GM12874 (cell line): ENCODE results near the gene TNFSF13.

Experiments used
- TF ChIP-seq, protein P1 (sequence below): IDR thresholded peaks from 2 replicates; pipeline ENCODE4 v1.5.1; 2011; ENCODE audit warnings: low read depth, mild to moderate bottlenecking, control low read depth, low read length, moderate library complexity; ENCODE audit not compliant: insufficient read depth

TNFSF13 gene

DNA sequence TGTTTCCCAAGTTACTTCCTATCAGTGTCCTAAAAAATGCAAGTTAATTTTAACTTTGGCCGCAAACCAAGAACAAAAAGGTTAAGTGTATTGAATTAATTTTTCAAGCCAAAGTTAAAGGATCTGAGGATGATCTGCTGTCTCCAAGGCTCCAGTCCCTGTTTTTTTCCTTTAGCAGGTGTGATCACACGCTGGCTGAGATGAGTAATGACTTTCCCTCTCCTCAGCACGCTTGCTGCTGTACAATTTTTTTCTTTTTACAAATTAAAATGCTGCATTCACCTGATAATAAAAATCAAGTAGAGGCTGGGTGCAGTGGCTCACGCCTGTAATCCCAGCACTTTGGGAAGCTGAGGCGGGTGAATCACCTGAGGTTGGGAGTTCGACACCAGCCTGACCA is 13.6 kb upstream of the TNFSF13 start:
- TF ChIP-seq, protein P1, sequence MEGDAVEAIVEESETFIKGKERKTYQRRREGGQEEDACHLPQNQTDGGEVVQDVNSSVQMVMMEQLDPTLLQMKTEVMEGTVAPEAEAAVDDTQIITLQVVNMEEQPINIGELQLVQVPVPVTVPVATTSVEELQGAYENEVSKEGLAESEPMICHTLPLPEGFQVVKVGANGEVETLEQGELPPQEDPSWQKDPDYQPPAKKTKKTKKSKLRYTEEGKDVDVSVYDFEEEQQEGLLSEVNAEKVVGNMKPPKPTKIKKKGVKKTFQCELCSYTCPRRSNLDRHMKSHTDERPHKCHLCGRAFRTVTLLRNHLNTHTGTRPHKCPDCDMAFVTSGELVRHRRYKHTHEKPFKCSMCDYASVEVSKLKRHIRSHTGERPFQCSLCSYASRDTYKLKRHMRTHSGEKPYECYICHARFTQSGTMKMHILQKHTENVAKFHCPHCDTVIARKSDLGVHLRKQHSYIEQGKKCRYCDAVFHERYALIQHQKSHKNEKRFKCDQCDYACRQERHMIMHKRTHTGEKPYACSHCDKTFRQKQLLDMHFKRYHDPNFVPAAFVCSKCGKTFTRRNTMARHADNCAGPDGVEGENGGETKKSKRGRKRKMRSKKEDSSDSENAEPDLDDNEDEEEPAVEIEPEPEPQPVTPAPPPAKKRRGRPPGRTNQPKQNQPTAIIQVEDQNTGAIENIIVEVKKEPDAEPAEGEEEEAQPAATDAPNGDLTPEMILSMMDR = no peak

DNA sequence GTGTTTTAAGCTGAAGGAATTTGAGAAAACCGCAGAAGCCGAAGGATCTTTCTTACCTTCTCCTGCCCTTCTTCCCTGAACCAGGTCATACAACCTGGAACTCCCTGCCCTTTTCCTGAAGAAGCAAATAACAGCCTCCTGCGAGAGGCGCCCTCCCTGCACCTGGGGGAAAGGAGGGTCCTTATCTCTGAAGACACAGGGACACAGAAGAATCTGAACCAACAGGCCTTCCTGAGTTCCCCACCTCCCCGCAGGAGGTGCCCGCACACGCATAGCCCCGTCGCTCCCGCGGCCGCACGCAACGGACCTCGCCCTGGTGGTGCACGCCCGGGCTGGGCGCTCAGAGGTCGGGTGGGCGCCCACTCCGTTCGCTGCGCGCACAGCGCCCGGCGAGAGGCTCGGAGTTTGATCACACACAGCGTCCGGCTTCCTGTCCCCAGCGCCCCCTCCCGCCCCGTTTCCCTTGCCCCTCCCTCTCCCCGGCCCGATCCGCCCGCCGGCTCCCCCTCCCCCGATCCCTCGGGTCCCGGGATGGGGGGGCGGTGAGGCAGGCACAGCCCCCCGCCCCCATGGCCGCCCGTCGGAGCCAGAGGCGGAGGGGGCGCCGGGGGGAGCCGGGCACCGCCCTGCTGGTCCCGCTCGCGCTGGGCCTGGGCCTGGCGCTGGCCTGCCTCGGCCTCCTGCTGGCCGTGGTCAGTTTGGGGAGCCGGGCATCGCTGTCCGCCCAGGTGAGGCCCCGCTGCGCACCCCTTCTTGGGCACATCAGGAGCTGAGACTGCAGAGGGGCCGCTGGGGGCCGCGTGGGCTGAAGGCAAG is 9.8 kb upstream of the TNFSF13 start, which contains the start of gene TNFSF12:
TSS of gene TNFSF12 (plus strand) at position 474 of the 816 bp plus-strand sequence. CDS start at position 570, 96 bp downstream.
- TF ChIP-seq, protein P1 = 0 out of 2 replicates have a peak, but pooled peaks have one; percentile 3

DNA sequence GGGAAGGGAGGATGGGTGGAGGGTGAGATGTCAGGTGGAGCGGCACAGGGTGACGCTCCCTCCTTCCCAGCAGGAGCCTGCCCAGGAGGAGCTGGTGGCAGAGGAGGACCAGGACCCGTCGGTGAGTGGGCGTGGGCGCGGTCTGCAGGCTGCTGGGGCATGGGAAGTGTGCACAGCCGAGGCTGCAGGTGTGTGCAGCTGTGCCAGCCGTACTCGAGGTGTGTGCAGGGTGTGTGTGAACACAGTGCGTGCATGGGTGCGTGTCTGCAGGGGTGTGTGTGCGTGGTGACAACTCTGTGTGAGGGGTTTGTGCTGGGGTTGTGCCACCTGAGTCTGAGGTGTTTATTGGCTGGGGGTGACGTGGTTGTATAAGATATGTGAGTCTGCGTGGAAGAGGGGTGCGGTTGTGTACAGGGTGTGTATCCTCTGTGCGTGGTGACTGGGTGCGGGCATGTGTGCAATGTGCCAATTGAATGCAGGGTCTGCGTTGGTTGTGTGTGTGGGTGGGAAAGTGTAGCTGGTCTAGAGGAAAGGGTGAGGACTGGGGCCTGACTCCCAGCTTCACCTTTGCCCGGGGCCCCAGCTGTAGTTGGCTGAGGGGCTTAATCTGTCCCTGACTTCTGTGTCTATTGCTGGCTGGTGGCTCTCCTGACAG is 9.0 kb upstream of the TNFSF13 start:
- TF ChIP-seq, protein P1 = no peak

DNA sequence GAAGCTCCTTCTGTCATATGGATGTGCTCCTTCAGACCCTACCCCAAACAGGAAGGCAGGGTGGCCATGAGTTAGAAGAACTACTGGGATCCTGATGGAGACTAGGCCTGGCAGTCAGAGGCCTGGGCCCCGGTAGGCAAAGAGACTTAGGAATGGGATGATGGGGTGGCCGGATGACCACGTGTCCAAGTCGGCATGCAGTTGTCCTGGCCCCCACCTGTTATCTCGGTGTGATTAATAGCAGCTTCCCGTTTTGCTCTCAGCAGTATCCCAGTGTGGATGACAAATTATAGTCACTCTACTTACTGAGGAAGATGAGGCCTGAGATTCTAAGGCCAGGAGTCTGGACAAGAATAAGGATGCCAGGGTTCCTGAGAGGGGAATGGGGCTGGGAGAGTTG is 8.2 kb upstream of the TNFSF13 start:
- TF ChIP-seq, protein P1 = no peak

DNA sequence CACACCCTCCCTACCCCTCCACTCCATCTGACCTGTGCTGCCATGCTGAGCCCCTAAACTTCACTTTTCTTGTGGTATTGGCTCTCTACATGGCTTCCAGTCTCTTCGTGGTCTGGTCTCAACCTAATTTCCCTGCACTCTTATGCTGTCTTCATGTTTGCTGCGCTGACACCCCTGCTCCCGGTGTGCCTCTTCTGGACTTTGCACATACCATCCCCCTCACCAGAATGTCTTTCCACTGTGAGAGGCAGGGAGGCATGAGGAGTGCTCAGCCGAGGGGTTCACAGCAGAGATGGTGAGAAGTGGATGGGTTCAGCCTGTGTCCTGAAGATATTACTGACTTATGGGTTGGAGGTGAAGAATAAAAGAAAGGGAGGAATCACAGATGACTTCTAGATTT is 7.2 kb upstream of the TNFSF13 start:
- TF ChIP-seq, protein P1 = no peak

DNA sequence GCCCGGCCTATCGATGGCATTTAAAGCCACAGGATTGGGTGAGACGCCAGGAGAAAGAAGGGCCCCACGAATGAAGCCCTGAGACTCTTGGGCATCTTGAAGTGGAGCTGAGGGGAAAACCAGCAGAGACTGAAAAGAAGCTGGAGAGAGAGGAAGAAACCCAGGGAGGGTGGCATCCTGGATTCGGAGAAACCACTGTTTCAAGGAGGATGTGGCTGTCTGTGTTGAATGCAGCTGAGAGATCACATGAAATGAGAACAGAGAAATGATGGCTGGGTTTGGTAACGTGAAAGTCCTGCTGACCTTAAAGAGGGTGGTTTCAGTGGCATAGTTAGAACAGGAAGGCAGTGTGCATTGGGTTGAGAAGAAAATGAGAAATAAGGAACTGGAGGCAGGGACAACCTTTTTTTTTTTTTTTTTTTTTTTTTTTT is 5.9 kb upstream of the TNFSF13 start:
- TF ChIP-seq, protein P1 = no peak

DNA sequence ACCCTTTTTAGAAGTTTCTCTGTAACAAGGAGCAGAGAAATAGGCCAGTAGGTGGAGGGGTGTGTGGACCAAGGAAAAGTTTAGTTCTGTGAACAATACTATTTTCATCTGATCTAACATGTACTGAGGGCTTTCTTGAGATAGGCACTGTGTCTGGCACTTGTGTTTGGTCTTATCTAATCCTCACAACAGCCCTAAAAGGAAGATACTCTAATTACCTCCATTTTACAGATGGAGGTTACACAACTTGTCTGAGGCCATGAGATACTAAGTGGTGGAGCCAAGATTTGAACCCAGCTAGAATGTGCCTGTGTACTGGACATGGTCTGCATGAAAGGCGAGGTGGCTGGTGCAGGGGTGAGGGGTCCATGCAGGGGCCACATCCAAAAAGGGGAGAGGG is 5.2 kb upstream of the TNFSF13 start:
- TF ChIP-seq, protein P1 = no peak
